CD4-positive, alpha-beta T cell treated with Interleukin-10 for 1 hour (primary cell): Measurements from ENCODE around the gene FBXO9.
A peak's percentile ranks its signal among the peaks of the same experiment; 100 is the strongest.
"Not testable (repeated sequence)": the region's sequence is repeated elsewhere in the genome, so short reads cannot be mapped to it uniquely, and the experiment has no call there.

ENCODE experiments used
- DNase-seq: peaks from one replicate; pipeline ENCODE4 v3.0.0-alpha.2; 2020

FBXO9 gene

DNA sequence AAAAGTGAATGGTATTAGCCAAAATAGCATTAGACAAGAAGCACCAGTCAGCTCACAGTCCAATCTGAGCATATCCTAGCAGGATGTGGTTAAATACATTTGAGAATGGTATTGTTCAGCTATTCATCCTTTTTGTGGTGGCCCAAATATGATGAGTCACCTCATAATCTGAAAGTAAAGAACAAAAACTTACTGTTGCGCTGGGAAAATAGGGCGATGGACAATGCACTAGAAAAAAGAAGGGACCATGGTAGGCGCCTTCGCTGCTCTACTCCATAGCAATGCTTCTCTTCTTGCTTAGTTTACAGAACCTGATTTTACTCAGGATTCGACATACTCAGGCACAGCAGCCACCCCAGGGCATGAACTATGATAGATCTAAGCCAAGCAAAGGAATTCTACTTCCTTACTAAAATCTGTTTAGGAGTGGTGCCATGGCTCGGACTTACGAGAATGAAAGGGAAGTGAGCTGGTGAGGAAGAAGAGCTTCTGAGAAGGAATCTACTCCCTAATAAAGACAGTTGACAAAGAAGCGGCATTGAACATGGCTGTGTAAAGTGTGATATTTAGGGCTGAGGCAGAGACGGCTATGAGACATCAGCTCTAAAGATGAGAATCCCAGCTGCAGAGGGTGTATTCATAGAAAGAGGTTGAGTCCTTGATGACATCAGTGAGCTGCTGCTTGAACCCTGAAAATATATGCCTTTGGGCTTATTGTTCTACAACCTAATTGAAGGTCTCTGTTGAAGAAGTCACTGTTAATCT lies 16.6 kb upstream of the FBXO9 start:
- DNase-seq, result peak; percentile 44

DNA sequence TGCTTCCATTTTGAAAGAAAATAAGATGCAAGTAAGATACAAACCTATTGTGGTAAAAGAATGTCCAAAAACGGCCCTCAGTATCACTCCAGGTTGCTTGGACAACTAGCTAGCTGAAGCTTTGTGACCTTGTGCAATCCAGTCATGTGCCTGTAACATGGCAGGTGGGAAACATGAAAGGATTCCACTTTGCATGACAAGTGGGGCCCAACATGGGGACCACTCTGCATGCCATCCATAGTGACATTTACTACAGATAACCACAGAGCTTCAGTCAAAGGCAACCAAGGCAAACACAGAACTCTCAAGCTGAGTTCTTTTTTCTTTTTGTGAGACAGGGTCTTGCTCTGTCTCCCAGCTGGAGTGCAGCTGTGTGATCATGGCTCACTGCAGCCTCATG lies 15.8 kb upstream of the FBXO9 start:
- no peak for DNase-seq

DNA sequence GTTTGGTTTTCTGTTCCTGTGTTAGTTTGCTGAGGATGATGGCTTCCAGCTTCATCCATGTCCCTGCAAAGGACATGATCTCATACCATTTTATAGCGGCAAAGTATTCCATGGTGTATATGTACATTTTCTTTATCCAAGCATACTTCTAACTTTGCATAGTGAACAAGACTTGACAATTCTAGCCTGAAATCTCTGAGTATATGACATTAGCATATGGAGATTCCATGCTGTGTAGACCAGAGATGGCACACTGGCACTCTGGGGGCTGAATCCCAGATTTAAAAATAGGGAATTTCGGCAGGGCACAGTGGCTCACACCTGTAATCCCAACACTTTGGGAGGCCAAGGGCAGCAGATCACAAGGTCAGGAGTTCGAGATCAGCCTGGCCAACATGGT lies 13.1 kb upstream of the FBXO9 start:
- DNase-seq, result not testable (repeated sequence)

DNA sequence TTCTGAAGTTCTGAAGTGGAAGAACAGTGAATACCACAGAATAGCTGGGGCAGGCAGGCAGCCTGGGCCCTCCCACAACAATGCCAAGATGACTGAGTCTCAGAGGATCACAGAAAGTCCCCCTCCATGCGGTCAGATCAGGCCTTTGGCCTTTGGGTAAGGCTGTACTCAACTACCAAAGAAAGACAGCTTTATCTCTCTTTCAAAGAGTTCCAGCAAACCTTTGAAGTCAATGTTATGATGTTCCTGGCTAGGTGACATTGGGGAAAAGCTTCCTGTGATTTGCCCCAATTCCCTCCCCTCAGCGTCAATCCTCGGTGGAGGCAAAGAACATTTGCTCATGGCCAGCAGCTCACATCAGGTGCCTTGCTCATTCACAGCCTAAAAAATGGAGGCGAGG lies 10.7 kb upstream of the FBXO9 start:
- DNase-seq, result no peak

DNA sequence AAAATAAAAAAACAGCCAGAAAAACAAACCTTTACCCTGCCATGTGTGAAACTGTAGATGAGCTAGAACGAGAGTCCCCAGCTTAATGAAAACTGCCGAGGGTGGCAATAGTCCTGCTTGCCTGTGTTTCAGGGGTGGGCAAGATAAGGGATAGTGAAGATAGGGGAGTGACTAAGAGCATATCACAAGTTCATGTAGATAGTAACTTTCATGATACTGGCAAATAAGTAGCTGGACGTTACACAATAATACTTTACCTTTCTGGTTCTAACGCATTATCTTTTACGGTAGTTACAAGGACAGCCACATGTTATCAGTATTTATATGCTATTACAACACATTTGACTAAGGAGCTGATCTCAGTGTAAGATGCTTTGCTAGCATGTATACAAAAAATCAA lies 9.3 kb upstream of the FBXO9 start:
- DNase-seq, result no peak

DNA sequence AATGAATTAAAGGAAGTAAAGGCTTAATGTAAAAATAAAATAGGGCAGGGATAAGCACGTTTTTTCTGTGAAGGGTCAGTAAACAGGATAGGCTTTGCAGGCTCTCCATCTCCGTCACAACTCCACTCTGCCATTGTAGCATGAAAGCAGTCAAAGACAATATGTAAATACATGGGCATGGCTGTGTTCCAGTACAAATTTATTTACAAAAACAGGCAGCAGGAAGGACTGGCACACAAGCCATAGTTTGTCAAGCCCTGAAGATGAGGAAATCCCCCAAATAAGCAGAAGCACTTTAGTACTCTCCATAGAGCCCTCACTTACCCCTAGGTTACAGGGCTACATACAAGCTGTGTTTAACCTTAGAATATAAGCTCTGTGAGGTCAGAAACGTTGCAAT lies 8.9 kb upstream of the FBXO9 start:
- no peak for DNase-seq

DNA sequence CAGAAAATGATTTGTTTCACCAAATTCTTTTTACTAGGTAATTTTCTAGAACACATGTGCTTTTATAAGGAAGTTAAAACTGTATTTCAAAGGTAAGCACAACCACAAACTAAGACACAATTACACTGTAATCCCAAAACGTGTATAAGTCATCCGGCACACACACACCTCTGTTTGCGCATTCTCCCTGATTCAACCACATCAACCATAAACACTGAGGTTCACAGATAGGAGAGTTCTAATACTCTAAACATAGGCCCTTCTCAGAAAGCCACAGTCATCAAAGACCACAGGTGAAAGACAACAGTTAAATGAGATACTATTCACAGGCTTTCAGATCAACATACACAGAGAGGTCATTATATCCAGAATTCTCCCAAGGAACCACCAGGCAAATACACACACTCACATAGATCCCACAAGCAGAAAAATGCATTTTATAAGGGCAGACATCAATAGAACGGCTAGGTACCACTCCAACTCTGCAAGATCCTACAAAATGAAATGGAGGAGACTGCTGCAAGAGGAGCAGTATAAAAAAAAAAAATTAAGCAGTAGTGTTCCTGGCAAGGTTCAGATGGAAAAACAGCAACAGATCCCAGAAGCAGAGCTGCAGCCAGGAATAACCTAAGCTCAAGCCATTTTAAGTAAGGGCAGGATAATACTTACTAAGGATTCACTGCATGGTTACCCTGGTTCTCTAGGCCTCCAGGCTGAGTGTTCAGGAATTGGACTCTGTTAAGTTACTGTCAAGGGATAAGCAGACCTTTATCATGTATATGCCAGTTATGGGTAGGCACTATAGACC lies 6.6 kb upstream of the FBXO9 start:
- DNase-seq, result no peak

DNA sequence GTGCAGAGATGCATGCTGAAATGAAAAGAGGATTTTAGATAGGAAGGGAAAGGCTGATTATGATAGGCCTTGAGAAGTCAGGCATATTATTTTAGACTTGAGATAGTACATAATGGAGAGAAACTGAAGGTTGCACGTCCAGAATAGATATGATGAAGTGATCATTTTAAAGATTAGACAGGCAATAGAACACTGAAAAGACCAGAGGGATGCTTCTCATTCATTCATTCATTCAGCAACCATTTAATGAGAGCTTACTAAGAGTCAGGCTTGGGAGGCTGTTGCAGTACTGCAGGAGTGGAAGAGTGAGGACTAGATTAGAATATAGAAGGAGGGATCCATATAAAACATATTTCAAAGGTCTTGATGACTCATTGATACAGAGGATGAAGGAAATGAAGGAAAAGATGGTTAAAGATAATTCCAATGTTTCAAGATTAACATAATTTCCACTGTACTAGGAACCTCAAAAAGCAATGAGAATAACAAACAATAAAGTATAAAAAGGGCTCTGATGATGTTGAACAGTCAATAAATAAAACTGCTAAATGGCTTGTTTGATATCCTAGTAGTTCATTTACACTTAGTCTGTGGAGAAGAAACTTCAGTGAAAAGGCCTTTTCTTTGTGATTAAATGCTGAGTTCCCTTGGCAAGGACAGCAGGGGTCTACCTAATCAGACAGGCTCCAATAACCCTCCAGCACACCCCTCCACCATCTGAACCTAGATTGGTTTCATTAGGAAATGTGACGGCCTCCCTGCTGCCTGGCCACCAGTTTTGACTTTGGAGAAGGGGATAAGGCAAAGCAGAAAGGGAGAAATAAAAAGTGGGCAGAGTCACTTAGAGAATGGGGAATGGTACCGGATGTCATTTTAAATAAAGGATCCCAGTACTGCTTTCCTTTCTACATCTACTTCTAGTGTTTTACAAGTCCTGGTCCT lies 5.3 kb upstream of the FBXO9 start:
- DNase-seq, result no peak

DNA sequence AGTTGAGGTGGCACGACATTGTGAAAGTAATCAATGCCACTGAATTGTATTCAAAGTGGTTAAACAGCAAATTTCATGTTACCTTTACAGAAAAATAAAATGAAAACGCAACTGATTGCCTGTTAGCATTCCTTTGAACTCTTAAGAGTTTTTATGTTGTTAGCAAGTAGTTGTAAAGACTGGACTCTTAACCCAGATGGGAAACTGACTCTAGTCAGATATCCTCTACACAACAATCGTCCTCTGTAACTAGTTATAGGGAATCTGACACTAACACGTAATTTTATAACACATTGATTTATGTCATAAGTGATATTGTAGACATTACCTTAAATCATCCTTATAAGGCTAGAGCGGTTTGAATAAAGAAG lies 3.0 kb upstream of the FBXO9 start:
- DNase-seq, result no peak

DNA sequence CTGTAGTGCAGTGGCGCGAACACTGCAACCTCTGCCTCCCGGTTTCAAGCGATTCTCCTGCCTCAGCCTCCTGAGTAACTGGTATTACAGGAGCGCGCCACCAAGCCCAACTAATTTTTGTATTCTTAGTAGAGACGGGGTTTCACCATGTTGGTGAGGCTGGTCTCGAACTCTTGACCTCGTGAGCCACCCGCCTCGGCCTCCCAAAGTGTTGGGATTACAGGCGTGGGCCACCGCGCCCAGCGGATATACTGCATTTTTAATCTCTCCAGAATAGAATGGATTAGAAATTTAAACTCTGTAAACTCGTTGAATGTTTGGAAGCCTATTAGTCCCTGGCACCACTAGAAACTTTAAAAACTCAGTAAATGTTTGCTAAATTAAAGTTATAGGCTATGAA lies 949 bp upstream of the FBXO9 start:
- DNase-seq, result not testable (repeated sequence)

DNA sequence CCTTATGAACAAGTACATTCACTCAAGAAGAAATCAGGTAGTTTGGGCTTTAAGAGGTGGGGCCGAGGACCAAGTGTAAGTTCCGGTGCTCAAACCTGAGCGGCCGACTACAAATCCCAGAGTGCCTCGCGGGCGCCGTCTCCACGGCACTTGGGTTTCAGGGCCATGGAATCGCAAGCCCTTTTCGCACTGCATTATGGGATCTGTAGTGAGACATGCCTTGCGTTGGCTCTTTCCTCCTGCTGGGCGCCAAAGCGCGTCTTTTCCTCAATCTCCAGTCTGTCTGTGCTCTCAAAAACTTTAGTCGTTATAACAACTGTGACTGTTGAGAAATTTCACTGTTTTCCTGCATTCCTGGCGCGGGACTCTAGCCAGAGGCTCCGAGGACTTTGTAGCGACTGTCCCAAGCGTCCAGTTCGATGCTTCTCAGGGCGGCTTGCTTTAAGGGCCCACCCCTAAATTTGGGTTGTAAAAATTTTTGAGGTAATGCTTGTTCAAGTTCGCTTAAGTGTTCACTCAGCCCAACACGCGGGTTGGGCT lies 408 bp upstream of the FBXO9 start:
- peak; percentile 97 for DNase-seq

DNA sequence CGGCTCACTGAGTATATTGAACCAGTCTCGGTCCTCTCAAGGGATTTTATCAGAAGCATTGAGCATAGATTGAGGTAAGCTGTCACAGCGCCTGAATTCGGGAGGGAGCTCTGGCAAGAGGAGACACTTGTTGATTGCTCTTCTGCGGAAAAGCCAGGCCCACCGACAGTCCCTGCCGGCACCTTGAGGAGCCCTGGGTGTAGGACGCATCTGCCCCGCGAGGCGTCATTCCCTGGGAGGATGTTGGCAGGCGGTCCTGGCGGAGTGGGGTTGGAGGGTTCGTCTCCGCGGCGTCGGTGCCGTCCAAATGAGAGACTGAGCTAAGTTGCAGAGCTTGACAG lies 843 bp downstream of the FBXO9 start:
- DNase-seq, result no peak

DNA sequence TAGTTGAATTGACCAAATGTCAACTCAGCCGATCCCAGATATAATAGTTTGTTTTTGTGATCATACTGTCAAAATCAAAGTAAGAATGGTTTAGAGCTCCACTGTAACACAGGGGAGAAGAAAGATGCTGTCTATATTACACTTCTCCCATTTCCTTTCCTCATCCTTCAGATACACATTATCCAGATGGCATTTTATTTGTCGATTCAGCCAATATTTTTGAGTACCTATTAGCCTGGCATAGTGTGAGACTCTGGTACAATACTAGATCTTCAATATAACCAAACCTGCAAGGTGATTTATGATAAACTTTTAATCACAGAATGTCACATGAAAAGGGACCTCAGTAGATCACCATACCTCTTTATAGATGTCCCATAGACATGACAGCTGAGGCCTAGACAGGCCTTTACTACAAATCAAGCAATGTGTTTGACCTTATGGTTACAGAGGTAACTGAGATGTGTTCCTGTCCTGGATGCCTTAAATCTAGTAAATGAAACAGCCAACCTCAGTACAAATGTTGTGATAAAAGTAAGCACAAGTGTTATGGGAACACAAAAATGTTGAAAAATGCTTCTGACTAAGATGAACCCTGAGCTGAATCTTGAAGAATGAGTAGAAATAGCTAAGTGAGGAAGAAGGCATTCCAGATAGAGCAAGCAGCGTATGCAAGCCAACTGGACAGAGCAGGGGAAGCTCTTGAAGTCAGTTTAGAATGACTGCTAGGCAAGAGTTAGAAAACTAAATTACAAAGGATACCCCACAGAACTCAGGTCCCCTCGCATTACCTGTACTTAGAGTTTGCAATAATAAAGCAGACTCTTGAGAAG lies 1.9 kb downstream of the FBXO9 start:
- DNase-seq, result no peak

DNA sequence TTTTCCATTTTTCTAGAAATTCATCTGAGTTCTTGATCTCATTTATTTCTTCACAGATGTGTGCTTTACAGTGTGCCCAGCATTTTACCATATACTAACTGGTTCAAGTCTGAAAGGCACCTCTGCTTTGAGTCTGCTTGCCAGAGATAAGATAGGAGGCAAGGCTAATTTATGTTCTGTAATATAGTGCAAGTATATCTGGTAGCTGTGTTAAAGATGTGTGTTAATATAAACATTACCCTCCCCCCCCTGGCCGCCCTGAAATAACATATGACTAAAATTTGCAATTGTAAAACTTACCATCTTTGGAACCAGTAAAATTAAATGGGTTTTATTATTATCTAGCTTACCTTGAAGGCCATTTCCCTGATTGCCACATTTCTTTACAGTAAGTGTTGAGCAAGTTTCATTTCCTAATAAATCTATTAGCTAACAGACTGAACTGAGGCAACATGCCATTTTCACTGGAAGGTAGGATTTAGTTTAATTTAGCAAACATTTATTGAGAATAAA lies 2.7 kb downstream of the FBXO9 start:
- DNase-seq, result no peak

DNA sequence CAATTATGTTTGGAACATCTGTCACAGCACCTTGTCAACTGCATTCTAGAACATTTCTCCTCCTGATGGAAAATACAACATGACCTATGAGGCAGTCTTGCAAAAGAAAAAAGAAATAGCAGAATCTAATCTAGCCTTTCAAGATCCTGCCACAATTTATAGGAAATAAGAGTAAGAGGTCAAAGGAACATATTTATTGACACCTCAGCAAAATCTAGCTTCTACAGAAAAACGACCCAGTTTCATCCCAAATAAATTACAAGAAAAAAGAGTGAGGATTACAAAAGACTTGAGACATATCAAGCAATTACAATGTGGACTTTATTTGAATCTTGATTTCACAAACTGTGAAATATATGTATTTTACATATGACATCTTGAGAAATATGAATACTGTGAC lies 4.2 kb downstream of the FBXO9 start:
- no peak for DNase-seq

DNA sequence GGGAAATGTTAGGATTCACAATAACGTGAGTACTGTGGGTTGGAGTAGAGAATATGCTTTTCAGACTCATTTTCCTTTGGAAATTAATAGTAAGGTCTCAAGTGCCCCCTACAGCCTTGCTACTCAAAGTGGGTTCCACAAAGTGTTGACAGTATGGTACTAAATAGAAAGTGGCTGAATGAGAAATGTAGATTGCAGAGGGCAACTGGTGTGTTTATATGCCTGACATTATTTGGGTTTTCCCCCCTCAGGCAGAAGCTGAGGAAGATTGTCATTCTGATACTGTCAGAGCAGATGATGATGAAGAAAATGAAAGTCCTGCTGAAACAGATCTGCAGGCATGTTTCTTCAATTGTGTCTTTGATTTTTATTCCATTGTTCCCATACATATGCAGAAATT lies 5.6 kb downstream of the FBXO9 start:
- DNase-seq, result peak; percentile 21

DNA sequence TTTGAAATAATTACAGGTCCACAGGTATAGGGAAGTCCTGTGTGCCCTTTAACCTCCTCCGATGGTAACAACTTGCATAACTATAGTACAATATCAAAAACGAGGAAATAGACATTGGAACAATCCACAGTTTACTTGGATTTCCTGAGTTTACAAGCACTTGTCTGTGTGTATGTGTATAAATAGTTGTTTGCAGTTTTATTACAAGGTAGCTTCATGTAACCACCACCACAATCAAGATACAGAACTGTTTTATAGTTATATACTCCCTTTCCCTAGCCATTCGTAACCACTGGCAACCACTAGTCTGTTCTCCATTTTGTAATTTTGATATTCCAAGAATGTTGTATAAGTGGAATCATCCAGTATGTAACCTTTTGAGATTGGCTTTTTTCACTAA lies 9.1 kb downstream of the FBXO9 start:
- DNase-seq, result no peak

DNA sequence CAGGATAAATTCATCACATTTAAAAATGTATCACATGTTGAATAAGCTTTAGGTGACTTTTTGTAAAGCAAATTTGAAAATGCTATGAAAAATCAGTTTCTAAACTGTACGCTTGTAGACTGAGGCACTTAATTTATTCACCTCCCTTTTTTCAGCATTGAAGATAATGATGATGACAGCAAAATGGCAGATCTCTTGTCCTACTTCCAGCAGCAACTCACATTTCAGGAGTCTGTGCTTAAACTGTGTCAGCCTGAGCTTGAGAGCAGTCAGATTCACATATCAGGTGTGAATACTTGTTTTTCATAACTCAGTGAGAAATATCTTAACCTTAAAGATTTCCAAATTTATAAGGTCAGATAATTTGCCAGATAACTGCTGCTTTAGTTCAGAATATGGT lies 15.6 kb downstream of the FBXO9 start:
- no peak for DNase-seq

DNA sequence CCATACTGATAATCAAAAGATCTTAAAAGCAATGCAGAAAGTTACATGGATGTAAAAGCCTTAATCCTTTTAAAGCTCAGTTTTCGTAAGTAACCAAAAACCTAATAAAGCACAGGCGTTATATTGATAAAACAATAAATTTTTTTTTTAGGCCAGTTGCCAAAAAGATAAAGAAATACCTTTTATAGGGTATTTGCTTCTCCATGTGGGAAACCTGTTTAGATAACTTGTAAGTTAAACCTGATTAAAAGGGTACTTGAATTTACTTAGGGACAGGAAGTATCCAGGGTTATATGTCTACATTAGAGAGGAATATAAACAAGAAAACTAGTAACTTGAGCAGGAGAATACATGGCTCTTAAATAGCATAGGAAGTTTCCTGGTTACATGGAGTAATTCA lies 21.1 kb downstream of the FBXO9 start:
- DNase-seq, result no peak

DNA sequence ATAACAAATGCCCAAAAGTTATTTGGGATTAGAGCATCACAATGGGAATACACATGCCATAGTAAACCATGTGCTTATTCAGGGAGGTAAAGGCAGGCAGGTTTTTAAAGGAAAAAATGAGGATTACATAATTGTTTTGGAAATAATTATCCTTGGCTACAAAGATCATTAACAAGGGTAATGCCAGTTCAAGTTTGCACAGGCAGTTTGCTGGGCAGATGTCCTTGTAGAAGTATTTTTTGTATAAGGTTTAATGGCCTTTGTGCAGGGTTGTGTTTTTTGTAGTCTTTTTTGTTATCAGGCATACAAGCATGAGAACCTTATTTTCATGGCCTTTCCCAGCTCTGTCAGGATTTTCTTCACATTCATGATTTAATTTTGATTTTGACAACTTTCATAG lies 24.7 kb downstream of the FBXO9 start:
- DNase-seq, result no peak

DNA sequence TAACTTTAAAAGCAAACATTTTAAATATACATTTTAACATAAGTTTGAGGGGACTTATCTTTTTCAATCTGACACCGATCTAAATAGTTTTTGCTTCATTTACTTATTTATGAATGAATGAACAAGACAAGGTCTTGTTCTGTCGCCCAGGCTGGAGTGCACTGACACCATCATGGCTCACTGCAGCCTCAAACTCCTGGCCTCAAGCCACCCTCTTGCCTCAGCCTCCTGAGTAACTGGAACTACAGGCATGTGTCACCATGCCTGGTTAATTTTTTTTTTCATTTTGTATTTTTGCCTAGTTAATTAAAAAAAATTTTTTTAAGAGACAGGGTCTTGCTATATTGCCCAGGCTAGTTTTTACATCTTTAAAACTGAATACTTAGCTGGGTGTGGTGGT lies 25.4 kb downstream of the FBXO9 start:
- DNase-seq, result no peak

DNA sequence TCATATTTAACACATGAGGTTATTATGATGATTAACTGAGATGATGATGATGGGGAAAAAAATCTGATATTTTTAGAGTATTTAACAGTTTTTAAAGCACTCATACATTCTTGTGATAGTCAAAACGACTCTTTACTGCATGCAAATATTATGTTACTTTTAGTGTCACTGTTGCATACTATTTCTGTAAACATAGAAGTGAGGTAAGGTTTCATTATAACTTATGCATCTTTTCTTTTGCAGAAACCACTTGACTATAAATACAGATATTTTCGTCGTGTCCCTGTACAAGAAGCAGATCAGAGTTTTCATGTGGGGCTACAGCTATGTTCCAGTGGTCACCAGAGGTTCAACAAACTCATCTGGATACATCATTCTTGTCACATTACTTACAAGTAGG lies 30.1 kb downstream of the FBXO9 start:
- DNase-seq, result no peak
